ENCODE results near the gene RNASE7.

Gene RNASE7

GRCh38 chr14:21053184-21054122 lies 11.3 kb downstream of the RNASE7 start:
- no peak for DNase-seq (ENCODE audit: low read depth)
- TF ChIP-seq, protein P1, sequence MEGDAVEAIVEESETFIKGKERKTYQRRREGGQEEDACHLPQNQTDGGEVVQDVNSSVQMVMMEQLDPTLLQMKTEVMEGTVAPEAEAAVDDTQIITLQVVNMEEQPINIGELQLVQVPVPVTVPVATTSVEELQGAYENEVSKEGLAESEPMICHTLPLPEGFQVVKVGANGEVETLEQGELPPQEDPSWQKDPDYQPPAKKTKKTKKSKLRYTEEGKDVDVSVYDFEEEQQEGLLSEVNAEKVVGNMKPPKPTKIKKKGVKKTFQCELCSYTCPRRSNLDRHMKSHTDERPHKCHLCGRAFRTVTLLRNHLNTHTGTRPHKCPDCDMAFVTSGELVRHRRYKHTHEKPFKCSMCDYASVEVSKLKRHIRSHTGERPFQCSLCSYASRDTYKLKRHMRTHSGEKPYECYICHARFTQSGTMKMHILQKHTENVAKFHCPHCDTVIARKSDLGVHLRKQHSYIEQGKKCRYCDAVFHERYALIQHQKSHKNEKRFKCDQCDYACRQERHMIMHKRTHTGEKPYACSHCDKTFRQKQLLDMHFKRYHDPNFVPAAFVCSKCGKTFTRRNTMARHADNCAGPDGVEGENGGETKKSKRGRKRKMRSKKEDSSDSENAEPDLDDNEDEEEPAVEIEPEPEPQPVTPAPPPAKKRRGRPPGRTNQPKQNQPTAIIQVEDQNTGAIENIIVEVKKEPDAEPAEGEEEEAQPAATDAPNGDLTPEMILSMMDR (IDR thresholded peaks at IDR 0.05; ENCODE audit: low read length, missing control alignments), result no peak
- H3K4me3 ChIP-seq (replicated peaks; ENCODE audit: low read depth, low read length), result no peak overlapping the region

- no peak for DNase-seq (ENCODE audit: low read depth)
- TF ChIP-seq, protein P1 (IDR thresholded peaks at IDR 0.05; ENCODE audit: low read length, missing control alignments), result no peak
- H3K4me3 ChIP-seq (replicated peaks; ENCODE audit: low read depth, low read length), result no peak overlapping the region
These were observed 12.1 kb downstream of the RNASE7 start for GRCh38 chr14:21054123-21054767.

- H3K4me3 ChIP-seq (replicated peaks; ENCODE audit: low read depth, low read length), result no peak overlapping the region
- DNase-seq (ENCODE audit: low read depth), result no peak
- TF ChIP-seq, protein P1 (IDR thresholded peaks at IDR 0.05; ENCODE audit: low read length, missing control alignments), result no peak
These were observed 12.6 kb downstream of the RNASE7 start for GRCh38 chr14:21054768-21055145.

GRCh38 chr14:21055432-21056117 lies 13.4 kb downstream of the RNASE7 start:
- TF ChIP-seq, protein P1 (IDR thresholded peaks at IDR 0.05; ENCODE audit: low read length, missing control alignments), result no peak
- DNase-seq (ENCODE audit: low read depth), result no peak
- no peak overlapping the region for H3K4me3 ChIP-seq (replicated peaks; ENCODE audit: low read depth, low read length)

DNA sequence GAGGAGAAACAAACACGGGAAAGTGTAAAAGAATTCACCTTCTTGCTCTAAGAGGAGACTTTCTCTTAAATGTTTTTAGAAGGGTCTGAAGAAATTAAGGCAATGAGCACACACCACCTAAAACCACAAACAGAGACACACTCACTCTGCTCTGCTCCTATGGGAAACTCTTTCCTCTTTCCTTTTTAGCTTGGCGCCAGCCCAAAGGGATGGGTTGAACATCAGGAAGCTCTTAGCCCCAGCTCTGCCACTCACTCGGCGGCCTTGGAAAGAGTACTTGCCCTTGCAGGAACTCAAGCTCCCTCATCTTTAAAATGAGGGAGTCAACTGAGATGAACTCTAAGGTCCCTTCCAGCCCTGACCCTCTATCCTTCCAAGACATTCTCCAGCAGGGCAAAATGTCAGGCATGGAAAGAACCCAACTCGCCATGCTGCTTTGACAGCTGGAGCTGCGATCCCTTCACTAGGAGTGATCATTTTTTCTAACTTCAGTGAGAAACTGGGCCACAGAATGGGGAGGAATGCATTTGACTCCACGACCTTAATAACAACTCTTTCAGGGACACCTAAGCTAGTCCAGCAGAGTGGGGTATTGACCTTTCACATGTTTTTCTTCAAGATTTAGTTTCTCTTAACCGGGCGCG lies 14.5 kb downstream of the RNASE7 start:
- no peak for DNase-seq (ENCODE audit: low read depth)
- H3K4me3 ChIP-seq (replicated peaks; ENCODE audit: low read depth, low read length), result no peak overlapping the region
- TF ChIP-seq, protein P1 (IDR thresholded peaks at IDR 0.05; ENCODE audit: low read length, missing control alignments), result no peak

DNA sequence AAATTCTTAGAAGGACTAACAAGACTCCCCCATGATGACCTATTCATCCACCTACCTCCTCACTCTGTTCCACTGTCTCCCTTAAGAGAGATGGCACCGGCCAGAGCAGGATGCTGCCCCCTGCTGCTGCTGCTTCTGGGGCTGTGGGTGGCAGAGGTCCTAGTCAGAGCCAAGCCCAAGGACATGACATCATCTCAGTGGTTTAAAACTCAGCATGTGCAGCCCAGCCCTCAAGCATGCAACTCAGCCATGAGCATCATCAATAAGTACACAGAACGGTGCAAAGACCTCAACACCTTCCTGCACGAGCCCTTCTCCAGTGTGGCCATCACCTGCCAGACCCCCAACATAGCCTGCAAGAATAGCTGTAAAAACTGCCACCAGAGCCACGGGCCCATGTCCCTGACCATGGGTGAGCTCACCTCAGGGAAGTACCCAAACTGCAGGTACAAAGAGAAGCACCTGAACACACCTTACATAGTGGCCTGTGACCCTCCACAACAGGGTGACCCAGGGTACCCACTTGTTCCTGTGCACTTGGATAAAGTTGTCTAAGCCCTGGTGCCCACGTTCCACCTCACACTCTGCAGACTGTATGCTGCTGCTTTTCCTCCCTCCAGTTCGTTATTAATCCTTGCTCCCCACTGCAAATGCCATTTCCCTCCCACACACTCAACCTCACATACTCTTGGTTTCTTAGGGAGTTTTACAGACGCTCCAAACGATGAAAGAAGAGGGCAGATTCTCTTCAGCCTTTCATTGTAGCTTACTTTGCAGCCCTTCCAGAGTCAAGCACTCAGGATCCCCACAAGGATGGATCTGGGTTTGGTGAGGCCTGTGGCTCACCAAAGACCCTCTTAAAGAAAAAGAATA lies 15.9 kb downstream of the RNASE7 start, which contains the start of gene RNASE8:
Gene RNASE8 (plus strand): TSS at position 20 of the 873 bp plus-strand sequence. CDS start 71 bp downstream, at position 91.
- no peak within 1 kb of the TSS for H3K4me3 ChIP-seq (replicated peaks; ENCODE audit: low read depth, low read length)
- TF ChIP-seq, protein P1 (IDR thresholded peaks at IDR 0.05; ENCODE audit: low read length, missing control alignments), result no peak
- DNase-seq (ENCODE audit: low read depth), result no peak

Data from fibroblast of pulmonary artery (primary cell).